HK-2 (cell line): ENCODE results near the gene TMEM129.

Experiments used
- DNase-seq: peaks from one replicate; pipeline ENCODE4 v3.0.0-alpha.2; 2018; ENCODE audit not compliant: unreplicated experiment

Gene TMEM129

GRCh38 chr4:1758306-1759121 is 37.4 kb upstream of the TMEM129 start:
- no peak for DNase-seq

DNA sequence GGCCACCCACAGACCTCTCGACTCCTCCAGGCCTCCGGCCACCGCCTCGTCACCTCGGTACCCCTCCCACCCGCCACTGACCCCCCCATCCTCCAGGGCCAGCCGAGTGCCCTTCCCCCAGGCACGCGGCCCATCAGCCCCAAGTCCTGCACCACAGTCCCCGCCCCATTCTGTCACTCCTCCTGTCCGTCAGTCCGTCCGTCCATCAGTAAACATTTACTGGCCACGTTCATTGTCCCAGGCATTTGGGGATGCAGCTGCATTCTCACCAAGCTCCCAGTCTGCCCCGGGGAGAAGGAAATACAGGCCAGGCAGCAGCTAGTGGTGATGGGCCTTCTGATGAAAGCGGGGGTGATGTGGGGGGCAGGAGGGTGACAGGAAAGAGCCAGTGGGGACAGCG is 36.7 kb upstream of the TMEM129 start:
- DNase-seq: no peak

GRCh38 chr4:1756893-1757779 is 36.0 kb upstream of the TMEM129 start:
- DNase-seq: no peak

GRCh38 chr4:1756079-1756478 is 35.0 kb upstream of the TMEM129 start:
- no peak for DNase-seq

- DNase-seq: no peak
These were observed 34.2 kb upstream of the TMEM129 start for GRCh38 chr4:1755297-1755696.

DNA sequence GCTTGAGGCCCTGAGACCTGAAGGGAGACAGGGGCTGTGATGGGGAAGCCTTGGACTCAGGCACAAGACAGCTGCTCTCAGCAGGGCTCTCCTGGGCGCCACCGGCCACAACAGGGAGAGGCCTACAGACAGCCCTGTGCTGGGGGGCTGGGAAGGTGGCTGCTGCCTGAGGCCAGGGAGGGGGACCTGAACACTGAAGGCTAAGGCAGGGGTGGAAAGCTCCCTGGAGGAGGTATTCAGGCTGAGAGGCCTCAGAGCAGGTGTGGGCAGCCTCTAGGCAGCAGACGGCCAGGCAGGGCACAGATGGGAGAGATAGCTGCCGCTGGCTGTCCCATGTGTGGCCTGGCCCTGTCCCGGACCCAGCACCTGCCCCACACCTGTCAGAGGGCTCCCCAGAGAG is 33.2 kb upstream of the TMEM129 start:
- DNase-seq: no peak

- no peak for DNase-seq
These were observed 32.7 kb upstream of the TMEM129 start for GRCh38 chr4:1753697-1754311.

- no peak for DNase-seq
These were observed 32.2 kb upstream of the TMEM129 start for GRCh38 chr4:1753294-1753696.

- DNase-seq: no peak
These were observed 31.3 kb upstream of the TMEM129 start for GRCh38 chr4:1752284-1753041.

DNA sequence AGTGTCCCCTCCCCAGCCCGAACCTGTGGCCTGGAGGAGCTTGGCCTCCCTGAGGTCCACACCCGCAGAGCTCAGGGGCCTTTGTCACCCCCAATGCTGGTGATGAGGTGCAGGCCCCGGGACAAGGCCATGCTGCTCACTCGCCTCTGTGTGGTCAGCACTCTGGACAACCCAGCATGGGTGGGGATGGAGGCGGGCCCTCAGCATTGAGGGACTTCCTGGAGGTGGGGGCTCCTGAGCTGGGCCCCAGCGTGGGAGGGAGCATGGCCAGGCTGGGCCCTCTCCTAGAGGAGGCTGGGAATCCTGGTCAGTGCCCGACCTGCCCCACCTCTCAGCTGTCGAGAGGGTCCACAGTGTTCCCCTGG is 30.8 kb upstream of the TMEM129 start:
- no peak for DNase-seq

GRCh38 chr4:1751155-1751918 is 30.2 kb upstream of the TMEM129 start:
- no peak for DNase-seq

- no peak for DNase-seq
These were observed 29.4 kb upstream of the TMEM129 start for GRCh38 chr4:1750381-1751154.

DNA sequence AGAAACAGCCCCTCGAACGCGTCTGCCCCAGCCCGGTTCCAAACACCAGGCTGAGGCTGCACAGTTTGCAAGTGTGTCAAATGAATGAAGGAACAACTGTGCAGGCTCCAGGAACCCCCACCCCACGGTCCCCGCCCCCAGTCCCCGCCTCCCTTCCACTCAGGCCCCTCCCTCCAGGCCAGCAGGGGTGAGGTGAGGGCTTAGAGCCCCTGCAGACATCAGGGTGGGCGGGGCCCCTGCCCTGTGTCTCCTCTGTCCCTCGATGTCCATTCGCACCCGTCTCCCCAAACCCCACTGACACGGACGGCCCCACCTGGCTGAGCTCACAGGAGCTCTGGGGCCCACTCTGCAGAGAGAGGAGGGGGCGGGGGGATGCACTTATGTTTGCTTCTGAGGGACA is 28.7 kb upstream of the TMEM129 start:
- DNase-seq: no peak

- DNase-seq: no peak
These were observed 28.2 kb upstream of the TMEM129 start for GRCh38 chr4:1749370-1749769.

DNA sequence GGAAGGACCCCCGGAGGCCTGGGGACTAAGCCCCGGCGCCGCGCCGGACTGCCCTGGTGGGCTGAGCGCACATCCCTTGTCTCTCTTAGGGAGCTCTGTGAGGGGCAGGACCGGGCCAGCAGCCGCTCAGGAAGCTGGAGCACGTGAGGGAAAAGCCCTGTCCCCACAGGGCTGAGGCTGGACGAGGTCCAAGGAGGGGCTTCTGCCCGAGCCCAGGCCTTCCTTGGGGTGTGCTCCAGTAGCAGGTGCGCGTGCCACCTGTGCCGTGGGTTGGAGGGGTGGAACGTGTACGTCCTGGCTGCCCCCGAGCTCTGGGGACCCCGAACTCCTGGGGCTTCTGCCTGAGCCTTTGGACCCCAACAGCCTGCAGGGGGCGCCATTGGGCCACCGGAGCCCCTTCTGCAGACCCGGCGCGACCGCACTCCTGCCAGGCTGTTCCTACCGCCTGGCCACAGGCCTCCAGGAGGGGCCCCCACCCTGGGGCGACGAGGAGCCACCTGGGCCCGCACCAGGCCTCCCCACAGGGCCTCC is 27.4 kb upstream of the TMEM129 start:
- peak; percentile 87 for DNase-seq

DNA sequence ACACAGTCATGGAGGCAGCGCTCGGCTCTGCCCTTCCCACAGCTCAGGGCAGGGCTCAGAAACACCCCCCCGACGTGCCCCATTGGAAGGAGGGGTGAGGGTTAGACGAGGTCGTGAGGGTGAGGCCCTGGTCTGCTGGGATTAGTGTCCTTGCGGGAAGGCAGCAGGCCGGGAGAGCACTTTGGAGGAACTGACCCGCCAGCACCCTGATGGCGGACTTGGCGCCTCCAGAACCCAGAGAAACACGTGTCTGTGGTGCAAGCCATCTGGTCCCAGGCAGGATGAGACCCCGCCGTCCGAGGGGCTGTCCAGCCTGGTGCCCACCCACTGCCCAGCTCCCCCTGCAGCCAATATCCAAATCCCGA is 26.5 kb upstream of the TMEM129 start:
- no peak for DNase-seq

DNA sequence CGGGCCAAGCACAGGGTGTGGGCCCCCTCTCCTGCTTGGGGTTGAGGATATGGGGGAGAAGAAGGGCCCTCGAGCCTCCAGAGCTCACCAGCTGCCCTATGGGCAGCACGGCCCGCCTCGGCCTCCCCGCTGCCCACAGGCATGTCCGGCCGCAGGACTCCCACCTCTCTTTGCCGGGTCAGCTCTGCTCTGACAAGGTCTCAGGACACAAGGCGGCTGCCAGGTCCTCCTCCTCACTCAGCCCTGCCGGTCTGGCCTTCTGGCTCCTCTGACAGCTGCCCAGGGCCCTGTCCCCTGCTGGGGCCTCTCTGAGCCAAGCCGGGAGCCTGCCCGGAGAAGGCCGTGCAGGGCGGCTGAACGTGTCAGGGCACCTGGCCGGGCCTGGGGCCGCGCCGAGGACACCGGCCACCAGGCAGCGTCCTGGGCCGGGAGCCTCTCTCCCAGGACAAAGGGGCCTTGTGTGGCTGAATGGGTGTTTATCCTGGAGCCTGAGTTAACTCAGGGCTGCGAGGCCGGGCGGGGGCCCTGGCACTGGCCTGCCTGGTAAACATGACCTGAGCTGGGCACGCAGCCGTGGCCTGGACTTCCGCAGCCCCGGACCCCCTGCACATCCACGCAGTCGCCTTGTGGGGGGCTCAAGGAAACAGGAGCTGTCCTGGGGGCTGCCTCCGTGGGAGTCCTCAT is 25.9 kb upstream of the TMEM129 start:
- no peak for DNase-seq

- peak; percentile 60 for DNase-seq
These were observed 25.2 kb upstream of the TMEM129 start for GRCh38 chr4:1746265-1746691.

- no peak for DNase-seq
These were observed 24.6 kb upstream of the TMEM129 start for GRCh38 chr4:1745697-1746096.

DNA sequence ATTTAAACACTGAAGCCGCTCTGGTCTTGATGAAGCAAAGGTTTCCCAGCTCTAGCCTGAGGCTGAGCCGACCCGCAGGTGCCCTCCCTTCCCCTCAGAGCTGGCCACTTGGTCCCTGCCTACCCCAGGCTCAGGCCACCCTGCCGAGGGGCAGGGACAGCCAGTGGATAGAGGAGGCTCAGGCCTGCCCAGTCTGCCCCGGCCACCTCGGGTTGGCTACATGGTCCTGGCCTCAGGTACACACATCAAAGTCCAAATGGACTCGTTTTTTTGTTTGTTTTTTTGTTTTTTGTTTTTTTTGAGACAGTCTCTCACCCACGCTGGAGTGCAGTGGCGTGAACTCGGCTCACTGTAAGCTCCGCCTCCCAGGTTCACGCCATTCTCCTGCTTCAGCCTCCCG is 24.0 kb upstream of the TMEM129 start:
- no peak for DNase-seq
